Activated B cell treated with CpG ODN at 0.5 μM for 24 hours (primary cell): ENCODE data around the gene RAPSN. TPM values are rescaled to one million over a fixed set of nuclear protein-coding genes. Genes with fewer than 3 reads are reported as not detected.

Source experiments
- ATAC-seq: fragments of 200-7000 bp; cut with Tn5 transposase; one replicate; pipeline ENCODE4 v1.10.0; 2021; ENCODE audit warnings: low read depth, mild to moderate bottlenecking, moderate library complexity
- CTCF ChIA-PET: fragments of 350-600 bp; sonication (Branson Sonifier 250); formaldehyde crosslinking; loops from one replicate; lab custom pipeline; 2021; ENCODE audit warnings: antibody characterized with exemption; lab: Charles Lee
- POLR2A ChIA-PET: fragments of 350-600 bp; sonication (Branson Sonifier 250); formaldehyde crosslinking; loops from one replicate; lab custom pipeline; 2021; ENCODE audit warnings: antibody characterized with exemption; lab: Charles Lee
- DNase-seq: peaks from one replicate; pipeline ENCODE4 v3.0.0; 2022
- H3K27ac Mint-ChIP-seq: one replicate; pipeline ENCODE4 v1.8.0; 2020; ENCODE audit warnings: mixed read lengths
- H3K27me3 Mint-ChIP-seq: one replicate; pipeline ENCODE4 v1.8.0; 2021; ENCODE audit warnings: mixed read lengths
- H3K36me3 Mint-ChIP-seq: one replicate; pipeline ENCODE4 v1.8.0; 2021; ENCODE audit warnings: low read depth, mixed read lengths
- H3K4me1 Mint-ChIP-seq: one replicate; pipeline ENCODE4 v1.8.0; 2021; ENCODE audit warnings: mixed read lengths
- H3K4me3 Mint-ChIP-seq: one replicate; pipeline ENCODE4 v1.8.0; 2020; ENCODE audit warnings: mild to moderate bottlenecking, mixed read lengths
- H3K9me3 Mint-ChIP-seq: one replicate; pipeline ENCODE4 v1.8.0; 2020; ENCODE audit warnings: mixed read lengths
- intact Hi-C: fragments of 100-400 bp; cut with micrococcal nuclease; formaldehyde crosslinking; loops from one replicate; pipeline ENCODE4 v1.15.1; 2024
- total RNA-seq: library from RNA; stranded (reverse); gene quantifications from 2 replicates; pipeline ENCODE4 v1.2.3, GENCODE V29; 2022
- TF ChIP-seq, protein P1 (sequence below): fragments of 200-600 bp; IDR thresholded peaks from one replicate; pipeline ENCODE4 v1.8.0; 2022; ENCODE audit warnings: antibody characterized with exemption, mild to moderate bottlenecking

RAPSN gene
- total RNA-seq, 1 donor from 2014 or later, result 3.5 TPM

DNA sequence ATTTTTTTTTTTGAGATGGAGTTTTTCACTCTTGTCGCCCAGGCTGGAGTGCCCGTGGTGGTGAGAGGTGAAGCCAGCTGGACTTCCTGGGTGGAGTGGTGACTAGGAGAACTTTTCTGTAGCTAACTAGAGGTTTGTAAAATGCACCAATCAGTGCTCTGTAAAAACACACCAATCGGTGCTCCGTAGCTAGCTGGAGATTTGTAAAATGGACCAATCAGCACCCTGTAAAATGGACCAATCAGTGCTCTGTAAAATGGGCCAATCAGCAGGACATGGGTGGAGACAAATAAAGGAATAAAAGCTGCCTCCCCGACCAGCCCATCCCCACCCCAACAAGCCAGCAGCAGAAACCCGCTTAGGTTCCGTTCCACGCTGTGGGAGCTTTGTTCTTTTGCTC, 4.4 kb upstream of the RAPSN start:
- no peak overlapping the region for H3K4me3 Mint-ChIP-seq
- no peak for ATAC-seq
- H3K36me3 Mint-ChIP-seq, result no peaks in the 10 kb centered on the region
- intact Hi-C loops, result no loop called here
- peaks cover 5% of the 10 kb centered on the region for H3K4me1 Mint-ChIP-seq
- H3K27ac Mint-ChIP-seq, result no peak overlapping the region
- TF ChIP-seq, protein P1, sequence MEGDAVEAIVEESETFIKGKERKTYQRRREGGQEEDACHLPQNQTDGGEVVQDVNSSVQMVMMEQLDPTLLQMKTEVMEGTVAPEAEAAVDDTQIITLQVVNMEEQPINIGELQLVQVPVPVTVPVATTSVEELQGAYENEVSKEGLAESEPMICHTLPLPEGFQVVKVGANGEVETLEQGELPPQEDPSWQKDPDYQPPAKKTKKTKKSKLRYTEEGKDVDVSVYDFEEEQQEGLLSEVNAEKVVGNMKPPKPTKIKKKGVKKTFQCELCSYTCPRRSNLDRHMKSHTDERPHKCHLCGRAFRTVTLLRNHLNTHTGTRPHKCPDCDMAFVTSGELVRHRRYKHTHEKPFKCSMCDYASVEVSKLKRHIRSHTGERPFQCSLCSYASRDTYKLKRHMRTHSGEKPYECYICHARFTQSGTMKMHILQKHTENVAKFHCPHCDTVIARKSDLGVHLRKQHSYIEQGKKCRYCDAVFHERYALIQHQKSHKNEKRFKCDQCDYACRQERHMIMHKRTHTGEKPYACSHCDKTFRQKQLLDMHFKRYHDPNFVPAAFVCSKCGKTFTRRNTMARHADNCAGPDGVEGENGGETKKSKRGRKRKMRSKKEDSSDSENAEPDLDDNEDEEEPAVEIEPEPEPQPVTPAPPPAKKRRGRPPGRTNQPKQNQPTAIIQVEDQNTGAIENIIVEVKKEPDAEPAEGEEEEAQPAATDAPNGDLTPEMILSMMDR, result no peak
- no peak for DNase-seq
- CTCF ChIA-PET, result interaction anchor here (0.6 to 1.3 kb wide), 4 partner anchors 18 to 566 kb away, joined by 3 to 6 read pairs (median 3); no protein-coding TSS in a partner anchor
- no peaks in the 10 kb centered on the region for H3K9me3 Mint-ChIP-seq
- no peaks in the 10 kb centered on the region for H3K27me3 Mint-ChIP-seq
- POLR2A ChIA-PET, result interaction anchor here (0.6 to 1.6 kb wide), 2 partner anchors 86 to 239 kb away, joined by 3 to 4 read pairs; no protein-coding TSS in a partner anchor

- Mint-ChIP-seq H3K4me3 (no peak overlapping the region), H3K27me3 (no peaks in the 10 kb centered on the region), H3K9me3 (no peaks in the 10 kb centered on the region), H3K36me3 (no peaks in the 10 kb centered on the region), H3K27ac (no peak overlapping the region), H3K4me1 (peaks cover 5% of the 10 kb centered on the region)
- intact Hi-C loops, result no loop called here
- CTCF ChIA-PET, result no interaction called here
- TF ChIP-seq, protein P1, result no peak
- POLR2A ChIA-PET, result no interaction called here
- ATAC-seq (no peak), DNase-seq (no peak)
Observed at GRCh38 chr11:47451990-47452389, 3.1 kb upstream of the RAPSN start.

GRCh38 chr11:47451436-47451835, 2.5 kb upstream of the RAPSN start:
- CTCF ChIA-PET, result no interaction called here
- H3K36me3 Mint-ChIP-seq, result no peaks in the 10 kb centered on the region
- no peaks in the 10 kb centered on the region for H3K9me3 Mint-ChIP-seq
- TF ChIP-seq, protein P1, result no peak
- intact Hi-C loops, result no loop called here
- POLR2A ChIA-PET, result no interaction called here
- no peaks in the 10 kb centered on the region for H3K27me3 Mint-ChIP-seq
- H3K4me1 Mint-ChIP-seq, result peaks cover 5% of the 10 kb centered on the region
- ATAC-seq (no peak), DNase-seq (no peak)
- H3K27ac Mint-ChIP-seq, result no peak overlapping the region
- no peak overlapping the region for H3K4me3 Mint-ChIP-seq

DNA sequence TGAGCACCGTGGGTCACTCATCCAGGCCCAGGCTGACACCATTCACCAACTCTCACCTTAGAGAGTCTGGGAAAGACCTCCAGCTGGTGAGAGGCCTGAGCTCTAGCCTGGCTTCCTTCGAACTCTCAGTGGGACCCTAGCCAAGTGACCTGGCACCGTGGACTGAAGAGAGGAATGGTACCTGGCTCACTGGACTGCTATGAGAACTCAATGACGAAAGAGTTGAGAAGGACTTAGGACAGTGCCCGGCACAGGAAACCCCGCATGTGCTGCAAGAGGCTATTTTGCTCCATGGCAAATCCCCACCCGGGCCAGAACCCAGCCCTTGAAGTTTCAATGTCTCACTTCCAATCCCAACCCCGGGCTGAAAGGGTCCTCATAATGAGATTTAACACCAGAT, 605 bp upstream of the RAPSN start:
- POLR2A ChIA-PET, result no interaction called here
- Mint-ChIP-seq H3K27me3 (no peaks in the 10 kb centered on the region), H3K27ac (no peak overlapping the region), H3K4me1 (peaks cover 5% of the 10 kb centered on the region), H3K36me3 (no peaks in the 10 kb centered on the region), H3K9me3 (no peaks in the 10 kb centered on the region), H3K4me3 (no peak overlapping the region)
- DNase-seq (no peak), ATAC-seq (no peak)
- CTCF ChIA-PET, result no interaction called here
- TF ChIP-seq, protein P1, result no peak
- intact Hi-C loops, result no loop called here

GRCh38 chr11:47447906-47448305, 1.0 kb downstream of the RAPSN start:
- POLR2A ChIA-PET, result no interaction called here
- ATAC-seq, result no peak
- no peaks in the 10 kb centered on the region for H3K36me3 Mint-ChIP-seq

More at GRCh38 chr11:47447906-47448305, 1.0 kb downstream of the RAPSN start:
- Mint-ChIP-seq H3K4me3 (no peak overlapping the region), H3K27me3 (no peaks in the 10 kb centered on the region), H3K9me3 (no peaks in the 10 kb centered on the region), H3K4me1 (no peaks in the 10 kb centered on the region), H3K27ac (no peak overlapping the region)
- TF ChIP-seq, protein P1, result no peak
- no peak for DNase-seq
- CTCF ChIA-PET, result no interaction called here
- intact Hi-C loops, result no loop called here
